DND-41 (cell line): ENCODE results near the gene ECPAS.

Experiments used
- ATAC-seq: fragments of 200-7000 bp; cut with Tn5 transposase; 3 replicates; pipeline ENCODE4 v1.9.1; 2021; ENCODE audit warnings: low read depth; ENCODE audit not compliant: insufficient read depth
- DNase-seq: peaks from one replicate; pipeline ENCODE4 v3.0.0-alpha.2; 2020
- H2AFZ ChIP-seq: 2 replicates; pipeline ENCODE4 v1.6.0; 2012; ENCODE audit warnings: low read depth, low read length
- H3K27ac ChIP-seq: 2 replicates; pipeline ENCODE4 v1.5.1; 2012; ENCODE audit warnings: low read length, inconsistent platforms
- H3K27me3 ChIP-seq: fragments of 200-600 bp; sonication (generic); 2 replicates; pipeline ENCODE4 v1.6.0; 2012; ENCODE audit warnings: low read length, mild to moderate bottlenecking, inconsistent platforms; ENCODE audit not compliant: insufficient read depth, poor library complexity
- H3K36me3 ChIP-seq: 2 replicates; pipeline ENCODE4 v1.5.1; 2012; ENCODE audit warnings: low read length, inconsistent platforms; ENCODE audit not compliant: insufficient read depth
- H3K4me1 ChIP-seq: 2 replicates; pipeline ENCODE4 v1.5.1; 2012; ENCODE audit warnings: mild to moderate bottlenecking, low read length; ENCODE audit not compliant: insufficient read depth
- H3K4me2 ChIP-seq: 2 replicates; pipeline ENCODE4 v1.6.0; 2012; ENCODE audit warnings: mild to moderate bottlenecking, moderate library complexity, low read length, inconsistent platforms; ENCODE audit not compliant: insufficient read depth
- H3K4me3 ChIP-seq, 2 experiments: fragments of 200-600 bp in 1 of 2; shearing (Covaris generic) in 1 of 2; 2 replicates each; pipeline ENCODE4 v1.5.1; 2012 to 2016; ENCODE audit warnings: inconsistent platforms in 2 of 2, low read length in 2 of 2, mild to moderate bottlenecking in 2 of 2, low read depth in 1 of 2, moderate library complexity in 1 of 2
- H3K79me2 ChIP-seq: 2 replicates; pipeline ENCODE4 v1.6.0; 2012; ENCODE audit warnings: low read length, inconsistent platforms; ENCODE audit not compliant: insufficient read depth
- H3K9ac ChIP-seq: 2 replicates; pipeline ENCODE4 v1.6.0; 2012; ENCODE audit warnings: low read depth, mild to moderate bottlenecking, inconsistent platforms, low read length, moderate library complexity
- H3K9me3 ChIP-seq: 2 replicates; pipeline ENCODE4 v1.5.1; 2012; ENCODE audit warnings: low read length, moderate library complexity, mild to moderate bottlenecking, inconsistent platforms; ENCODE audit not compliant: insufficient read depth, severe bottlenecking
- H4K20me1 ChIP-seq: 2 replicates; pipeline ENCODE4 v1.6.0; 2012; ENCODE audit warnings: low read length; ENCODE audit not compliant: insufficient read depth
- EZH2 ChIP-seq: IDR thresholded peaks from 3 replicates; pipeline ENCODE4 v1.6.1; 2012; ENCODE audit warnings: borderline replicate concordance, low read depth, mild to moderate bottlenecking, moderate library complexity, low read length, inconsistent platforms; ENCODE audit not compliant: severe bottlenecking
- TF ChIP-seq, protein P1 (sequence below): IDR thresholded peaks from 2 replicates; pipeline ENCODE4 v1.5.1; 2012; ENCODE audit warnings: borderline replicate concordance, low read length, moderate library complexity, mild to moderate bottlenecking; ENCODE audit not compliant: poor library complexity, severe bottlenecking; ENCODE audit errors: extremely low read depth

The ECPAS gene

DNA sequence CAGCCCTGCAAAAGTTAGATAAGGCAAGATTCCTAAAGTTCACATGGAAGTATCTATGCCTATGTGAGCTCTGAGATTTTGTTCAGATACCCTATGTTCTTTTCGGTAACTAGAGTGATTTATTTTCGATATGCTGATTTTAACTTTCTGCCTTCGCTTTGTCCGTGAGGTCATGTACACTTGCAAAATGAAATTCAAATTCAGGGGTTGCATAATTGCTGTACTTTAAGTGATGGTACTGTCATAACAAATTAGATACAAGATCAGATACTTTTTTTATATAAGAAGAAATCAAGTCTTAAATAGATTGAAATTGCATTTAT lies 350 bp upstream of the ECPAS start:
- H3K4me1 ChIP-seq = no peaks in the 10 kb centered on the region
- no peak overlapping the region for H3K9ac ChIP-seq
- H3K36me3 ChIP-seq = no peaks in the 10 kb centered on the region
- no peak overlapping the region for H3K4me2 ChIP-seq
- H3K79me2 ChIP-seq = no peaks in the 10 kb centered on the region
- no peaks in the 10 kb centered on the region for H3K9me3 ChIP-seq
- ATAC-seq (no peak), DNase-seq (no peak)
- no peaks in the 10 kb centered on the region for H4K20me1 ChIP-seq
- no peak overlapping the region for H3K4me3 ChIP-seq
- no peaks in the 10 kb centered on the region for H3K27me3 ChIP-seq
- no peak for TF ChIP-seq EZH2
- TF ChIP-seq, protein P1, sequence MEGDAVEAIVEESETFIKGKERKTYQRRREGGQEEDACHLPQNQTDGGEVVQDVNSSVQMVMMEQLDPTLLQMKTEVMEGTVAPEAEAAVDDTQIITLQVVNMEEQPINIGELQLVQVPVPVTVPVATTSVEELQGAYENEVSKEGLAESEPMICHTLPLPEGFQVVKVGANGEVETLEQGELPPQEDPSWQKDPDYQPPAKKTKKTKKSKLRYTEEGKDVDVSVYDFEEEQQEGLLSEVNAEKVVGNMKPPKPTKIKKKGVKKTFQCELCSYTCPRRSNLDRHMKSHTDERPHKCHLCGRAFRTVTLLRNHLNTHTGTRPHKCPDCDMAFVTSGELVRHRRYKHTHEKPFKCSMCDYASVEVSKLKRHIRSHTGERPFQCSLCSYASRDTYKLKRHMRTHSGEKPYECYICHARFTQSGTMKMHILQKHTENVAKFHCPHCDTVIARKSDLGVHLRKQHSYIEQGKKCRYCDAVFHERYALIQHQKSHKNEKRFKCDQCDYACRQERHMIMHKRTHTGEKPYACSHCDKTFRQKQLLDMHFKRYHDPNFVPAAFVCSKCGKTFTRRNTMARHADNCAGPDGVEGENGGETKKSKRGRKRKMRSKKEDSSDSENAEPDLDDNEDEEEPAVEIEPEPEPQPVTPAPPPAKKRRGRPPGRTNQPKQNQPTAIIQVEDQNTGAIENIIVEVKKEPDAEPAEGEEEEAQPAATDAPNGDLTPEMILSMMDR = no peak
- H3K27ac ChIP-seq = no peak overlapping the region
- no peak overlapping the region for H2AFZ ChIP-seq

DNA sequence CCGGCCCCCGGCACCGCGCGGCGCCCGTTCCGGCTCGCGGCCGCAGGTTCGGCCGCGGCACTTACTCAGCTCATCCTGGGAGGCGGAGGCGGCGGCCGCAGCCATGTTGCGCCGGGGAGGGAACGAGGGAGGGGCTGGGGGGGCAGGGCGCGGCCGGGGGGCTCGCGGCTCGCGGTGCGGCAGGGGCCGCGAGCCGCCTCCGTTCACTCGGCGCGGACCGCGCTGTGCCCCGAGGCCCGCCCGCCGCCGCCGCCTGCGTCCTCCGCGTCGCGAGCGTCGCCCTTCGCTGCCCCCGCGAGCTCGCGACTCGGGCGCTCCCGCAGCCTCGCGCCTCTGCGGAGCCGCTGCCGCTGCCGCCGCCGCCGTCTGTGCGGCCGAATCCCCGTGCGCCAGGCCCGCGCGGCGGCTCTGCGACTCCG lies 735 bp downstream of the ECPAS start:
- H3K9ac ChIP-seq = no peak overlapping the region
- ATAC-seq (no peak), DNase-seq (no peak)
- no peak overlapping the region for H2AFZ ChIP-seq
- no peaks in the 10 kb centered on the region for H3K9me3 ChIP-seq
- H3K27me3 ChIP-seq = no peaks in the 10 kb centered on the region
- TF ChIP-seq, protein P1 = no peak
- no peak for TF ChIP-seq EZH2
- H4K20me1 ChIP-seq = no peaks in the 10 kb centered on the region
- H3K79me2 ChIP-seq = no peaks in the 10 kb centered on the region
- H3K36me3 ChIP-seq = no peaks in the 10 kb centered on the region
- H3K4me1 ChIP-seq = no peaks in the 10 kb centered on the region
- H3K4me2 ChIP-seq = no peak overlapping the region
- no peak overlapping the region for H3K27ac ChIP-seq
- no peak overlapping the region for H3K4me3 ChIP-seq

DNA sequence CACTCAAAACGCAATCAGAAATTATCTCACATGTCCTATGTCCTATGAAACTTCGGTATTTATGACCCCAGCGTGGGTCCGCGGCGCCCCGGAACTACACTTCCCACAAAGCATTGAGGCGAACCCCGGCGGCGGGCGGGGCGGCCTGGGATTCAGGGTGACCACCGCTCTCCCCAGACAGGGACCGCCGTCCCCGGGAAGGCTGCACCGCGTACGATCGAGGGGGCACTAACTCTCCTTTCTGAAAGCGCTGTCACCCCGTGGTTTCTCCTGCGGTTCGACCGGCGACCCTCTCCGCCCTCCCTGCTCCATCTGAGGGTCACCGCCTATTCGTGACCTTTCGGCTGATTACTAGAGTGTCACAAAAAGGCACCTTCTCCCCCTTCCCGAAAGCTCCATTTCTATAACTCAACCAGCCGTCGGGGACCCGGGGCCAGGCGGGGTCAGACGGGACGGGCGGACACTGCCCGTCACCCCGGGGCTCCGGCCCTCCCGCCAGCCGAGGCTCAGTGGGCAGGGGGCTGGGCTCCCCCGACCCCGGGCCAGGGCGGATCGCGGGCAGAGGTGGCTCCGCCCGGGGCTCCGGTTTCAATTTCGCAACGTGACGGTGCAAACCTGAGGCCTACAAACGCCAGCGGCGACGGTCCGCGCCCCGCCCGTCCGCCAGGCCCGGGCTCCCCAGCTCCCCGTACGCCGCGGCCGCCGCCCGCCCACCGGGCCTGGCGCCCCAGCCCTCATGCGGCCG lies 1.3 kb downstream of the ECPAS start:
- ATAC-seq = no peak
- no peak overlapping the region for H3K4me3 ChIP-seq
- no peaks in the 10 kb centered on the region for H3K4me1 ChIP-seq
- no peaks in the 10 kb centered on the region for H3K79me2 ChIP-seq
- H3K27me3 ChIP-seq = no peaks in the 10 kb centered on the region
- H3K27ac ChIP-seq = no peak overlapping the region
- no peaks in the 10 kb centered on the region for H4K20me1 ChIP-seq
- H2AFZ ChIP-seq = no peak overlapping the region
- no peak for DNase-seq
- H3K9me3 ChIP-seq = no peaks in the 10 kb centered on the region
- TF ChIP-seq EZH2 = no peak
- TF ChIP-seq, protein P1 = no peak
- no peaks in the 10 kb centered on the region for H3K36me3 ChIP-seq
- H3K4me2 ChIP-seq = no peak overlapping the region
- no peak overlapping the region for H3K9ac ChIP-seq
